Common myeloid progenitor, CD34-positive (primary cell): Measurements from ENCODE around the gene GAS2L3.

Experiments used
- CTCF ChIA-PET: fragments of 350-600 bp; sonication (Branson Sonifier 250); formaldehyde crosslinking; loops from one replicate; lab custom pipeline; 2021; ENCODE audit warnings: antibody characterized with exemption; lab: Charles Lee
- POLR2A ChIA-PET: fragments of 350-600 bp; sonication (Branson Sonifier 250); formaldehyde crosslinking; loops from one replicate; lab custom pipeline; 2021; ENCODE audit warnings: antibody characterized with exemption; lab: Charles Lee
- DNase-seq, 3 donors: peaks; one replicate each; pipeline versions ENCODE4 v3.0.0 to v3.0.0-alpha.2; 2013
- H3K27ac ChIP-seq, 2 experiments: 1 replicate in 1 of 2; 2 replicates in 1 of 2; pipeline ENCODE4 v1.7.0; 2013; ENCODE audit warnings: inconsistent platforms in 2 of 2, low read length in 2 of 2, mild to moderate bottlenecking in 2 of 2, low read depth in 1 of 2, moderate library complexity in 1 of 2; ENCODE audit not compliant: severe bottlenecking in 2 of 2, insufficient read depth in 1 of 2, poor library complexity in 1 of 2
- H3K27me3 ChIP-seq, 5 experiments: replicated peaks in 2 of 5; 1 replicate in 3 of 5; 2 replicates in 2 of 5; pipeline versions ENCODE4 v1.6.1 to v1.7.0; 2013; ENCODE audit warnings: low read length in 4 of 5, mild to moderate bottlenecking in 2 of 5, moderate library complexity in 2 of 5, inconsistent platforms in 1 of 5; ENCODE audit not compliant: insufficient read depth in 5 of 5, control insufficient read depth in 4 of 5
- H3K36me3 ChIP-seq, 4 experiments: 1 replicate in 2 of 4; 2 replicates in 2 of 4; pipeline versions ENCODE4 v1.6.1 to v1.7.0; 2013; ENCODE audit warnings: low read length in 3 of 4, control low read depth in 1 of 4, mild to moderate bottlenecking in 1 of 4; ENCODE audit not compliant: control insufficient read depth in 4 of 4, insufficient read depth in 4 of 4
- H3K4me1 ChIP-seq, 4 experiments: 1 replicate in 3 of 4; 2 replicates in 1 of 4; pipeline versions ENCODE4 v1.6.1 to v1.7.1; 2013; ENCODE audit warnings: low read length in 3 of 4, mild to moderate bottlenecking in 3 of 4, control low read depth in 1 of 4, inconsistent platforms in 1 of 4, moderate library complexity in 1 of 4; ENCODE audit not compliant: control insufficient read depth in 4 of 4, insufficient read depth in 4 of 4; ENCODE audit errors: control extremely low read depth in 1 of 4
- H3K4me3 ChIP-seq, 7 experiments: 1 replicate in 4 of 7; 2 replicates in 3 of 7; pipeline versions ENCODE4 v1.5.1 to v1.7.0; 2013; ENCODE audit warnings: mild to moderate bottlenecking in 7 of 7, low read length in 6 of 7, moderate library complexity in 6 of 7, inconsistent platforms in 2 of 7, low read depth in 2 of 7, control low read depth in 1 of 7; ENCODE audit not compliant: insufficient read depth in 4 of 7, control insufficient read depth in 1 of 7; ENCODE audit errors: extremely low read depth in 1 of 7
- H3K9me3 ChIP-seq, 5 experiments: 1 replicate in 4 of 5; 2 replicates in 1 of 5; pipeline versions ENCODE4 v1.6.1 to v1.7.1; 2013; ENCODE audit warnings: low read length in 4 of 5, mild to moderate bottlenecking in 2 of 5, inconsistent platforms in 1 of 5, low read depth in 1 of 5, moderate library complexity in 1 of 5; ENCODE audit not compliant: control insufficient read depth in 4 of 5, insufficient read depth in 2 of 5; ENCODE audit errors: control extremely low read depth in 1 of 5
- WGBS: methylation state at CpG from one replicate; pipeline ENCODE4 v1.1.5; 2013; ENCODE audit not compliant: insufficient coverage; 5-methylcytosine and 5-hydroxymethylcytosine counted together

The GAS2L3 gene

GRCh38 chr12:100671396-100672074, 98.1 kb downstream of the GAS2L3 start:
- H3K27me3 ChIP-seq, result peaks cover 0 to 9% (median under 1%) of the 10 kb centered on the region in 5 experiments
- DNase-seq, result peak in 1 of 3 donors; percentile 1
- H3K9me3 ChIP-seq, result no peaks in the 10 kb centered on the region
- no peak overlapping the region for H3K27ac ChIP-seq
- H3K36me3 ChIP-seq, result no peaks in the 10 kb centered on the region
- H3K4me3 ChIP-seq, result no peak overlapping the region
- POLR2A ChIA-PET, result interaction anchor here (0.7 kb wide), 1 partner anchor 1221 kb away, joined by 3 read pairs; no protein-coding TSS in a partner anchor
- CTCF ChIA-PET, result interaction anchor here (0.9 to 1.8 kb wide), 10 partner anchors 9 to 327 kb away, joined by 3 to 8 read pairs (median 5); no protein-coding TSS in a partner anchor
- H3K4me1 ChIP-seq, result no peaks in the 10 kb centered on the region
- 86% methylated on average over 5 of the region's 7 CpGs for WGBS

DNA sequence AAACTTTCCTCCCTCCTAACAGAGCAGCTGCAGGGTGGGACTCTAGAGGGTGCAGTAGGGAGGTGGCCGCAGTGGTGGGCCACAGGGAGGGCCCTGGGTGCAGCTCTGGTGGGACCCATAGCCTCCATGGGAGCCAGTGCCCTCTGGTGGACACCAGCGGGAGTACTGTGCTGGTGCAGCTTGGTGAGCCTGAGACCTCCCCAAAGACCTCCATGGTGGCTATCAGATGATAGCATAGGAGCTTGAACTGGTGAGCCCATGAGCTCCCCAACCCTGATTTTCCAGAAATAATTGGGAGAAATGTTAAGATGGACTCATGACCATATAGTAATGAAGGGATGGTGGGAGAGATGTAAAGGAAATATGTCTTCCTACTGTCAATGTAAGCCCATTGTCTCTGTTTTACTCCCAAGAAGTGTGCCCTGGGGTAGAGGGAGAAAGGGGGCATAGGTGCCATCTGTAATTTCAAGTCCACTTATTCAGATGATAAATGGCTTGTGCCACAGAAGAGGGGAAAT, 98.7 kb downstream of the GAS2L3 start:
- no peak overlapping the region for H3K4me3 ChIP-seq
- 62% methylated on average over 2 of the region's 2 CpGs for WGBS
- H3K36me3 ChIP-seq, result no peaks in the 10 kb centered on the region
- ChIA-PET POLR2A (no interaction called here), CTCF (interaction anchor here (0.9 to 1.8 kb wide), 12 partner anchors 8 to 327 kb away, joined by 3 to 8 read pairs (median 6); no protein-coding TSS in a partner anchor)
- peak; percentile 23 to 56 (median 46) for DNase-seq
- H3K27me3 ChIP-seq, result peaks cover 0 to 9% (median 2%) of the 10 kb centered on the region in 5 experiments
- no peaks in the 10 kb centered on the region for H3K4me1 ChIP-seq
- no peak overlapping the region for H3K27ac ChIP-seq
- no peaks in the 10 kb centered on the region for H3K9me3 ChIP-seq

DNA sequence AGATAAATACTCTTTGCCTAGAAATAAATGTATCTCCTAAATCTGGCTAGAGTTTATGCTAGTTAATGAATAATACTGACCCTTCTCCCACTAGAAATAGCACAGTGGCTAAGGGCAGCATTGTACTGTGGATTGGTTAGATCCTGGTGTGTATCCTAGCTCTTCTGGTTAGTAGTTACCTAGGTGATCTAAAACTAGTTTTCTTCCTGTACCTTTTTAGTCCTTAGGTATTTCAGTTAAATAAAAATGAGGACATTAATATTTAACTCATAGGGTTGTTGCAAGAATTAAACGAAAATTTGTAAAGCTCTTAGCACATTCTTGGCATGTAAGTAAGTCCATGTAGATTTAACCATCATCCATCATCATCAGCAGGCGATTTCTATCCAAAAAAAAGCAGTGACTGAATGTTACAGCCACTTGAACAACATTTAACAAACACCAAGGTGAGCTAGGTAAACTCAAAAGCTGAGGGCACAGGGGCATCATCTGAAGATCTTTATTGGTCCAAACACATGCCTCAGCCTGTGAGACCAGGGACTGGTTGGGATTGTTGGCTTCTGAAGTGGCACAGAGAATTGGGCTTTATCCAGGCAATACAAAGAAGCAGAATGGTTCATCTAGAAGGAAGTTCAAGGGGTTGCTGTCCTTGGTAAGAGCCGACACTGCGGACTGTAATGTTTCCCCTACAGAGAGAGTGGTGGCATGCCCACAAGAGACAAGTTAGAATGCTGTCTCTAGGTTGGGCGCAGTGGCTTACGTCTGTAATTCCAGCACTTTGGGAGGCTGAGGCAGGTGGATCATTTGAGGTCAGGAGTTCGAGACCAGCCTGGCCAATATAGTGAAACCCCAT, 100.8 kb downstream of the GAS2L3 start:
- Histone ChIP-seq H3K27ac (no peak overlapping the region), H3K27me3 (peaks cover 0 to 9% (median 2%) of the 10 kb centered on the region in 5 experiments), H3K4me1 (no peaks in the 10 kb centered on the region), H3K4me3 (no peak overlapping the region), H3K9me3 (no peaks in the 10 kb centered on the region), H3K36me3 (no peaks in the 10 kb centered on the region)
- POLR2A ChIA-PET, result no interaction called here
- CTCF ChIA-PET, result no interaction called here
- no peak for DNase-seq
- 56% methylated on average over 4 of the region's 7 CpGs for WGBS
